GM12878 (cell line): ENCODE results near the gene USP47. TPM values are rescaled to one million over a fixed set of nuclear protein-coding genes. Genes with fewer than 3 reads are reported as not detected.

Experiments
- ATAC-seq: fragments of 200-7000 bp; cut with Tn5 transposase; 3 replicates; pipeline ENCODE4 v1.9.1; 2020; ENCODE audit warnings: mild to moderate bottlenecking, moderate library complexity
- BruUV-seq: library from RNA; stranded (reverse); fragments of 400-500 nt; replicated peaks from 2 replicates; lab custom pipeline; 2021; lab: Mats Ljungman, UMichigan
- CTCF ChIA-PET: fragments of 300-600 bp; sonication (Branson Sonifier 250); formaldehyde crosslinking; extraction: SDS; loops from one replicate; lab custom pipeline; 2021; ENCODE audit warnings: inconsistent platforms; lab: Yijun Ruan, JAX
- POLR2A ChIA-PET: fragments of 350-600 bp; formaldehyde crosslinking; extraction: SDS; loops from one replicate; lab custom pipeline; 2021; ENCODE audit warnings: inconsistent platforms; lab: Charles Lee
- RAD21 ChIA-PET: fragments of 300-600 bp; sonication (Branson Sonifier 250); formaldehyde crosslinking; loops from one replicate; lab custom pipeline; 2023; ENCODE audit warnings: antibody characterized with exemption; ENCODE audit not compliant: unreplicated experiment; lab: Charles Lee
- SMC1A ChIA-PET: fragments of 300-600 bp; sonication (Branson Sonifier 250); formaldehyde crosslinking; loops from one replicate; lab custom pipeline; 2023; ENCODE audit not compliant: unreplicated experiment, uncharacterized antibody; lab: Charles Lee
- DNase-seq: peaks from one replicate; pipeline ENCODE4 v3.0.0-alpha.2; 2011; ENCODE audit warnings: low read depth, low spot score
- FAIRE-seq: peaks from 3 replicates; lab custom pipeline; 2011; peaks lifted over from hg19 to GRCh38; lab: Jason Lieb, UNC
- H2AFZ ChIP-seq: 2 replicates; pipeline ENCODE4 v1.6.0; 2011; ENCODE audit warnings: low read depth, low read length, control low read depth; ENCODE audit not compliant: control insufficient read depth
- H3K27ac ChIP-seq: 2 replicates; pipeline ENCODE4 v1.5.1; 2011; ENCODE audit warnings: control low read depth; ENCODE audit not compliant: control insufficient read depth, insufficient read depth
- H3K27me3 ChIP-seq, 2 experiments: replicated peaks in 1 of 2; 2 replicates each; pipeline versions ENCODE4 v1.6.0 to v1.6.1; 2011; ENCODE audit warnings: low read length in 1 of 2; ENCODE audit not compliant: control insufficient read depth in 2 of 2, insufficient read depth in 2 of 2
- H3K36me3 ChIP-seq, 2 experiments: 2 replicates each; pipeline ENCODE4 v1.5.1; 2011; ENCODE audit warnings: low read length in 1 of 2; ENCODE audit not compliant: control insufficient read depth in 2 of 2, insufficient read depth in 2 of 2
- H3K4me1 ChIP-seq: 2 replicates; pipeline ENCODE4 v1.6.1; 2011; ENCODE audit warnings: mild to moderate bottlenecking, low read length, moderate library complexity, mixed read lengths; ENCODE audit not compliant: control insufficient read depth, insufficient read depth
- H3K4me2 ChIP-seq: 2 replicates; pipeline ENCODE4 v1.6.0; 2011; ENCODE audit warnings: control low read depth; ENCODE audit not compliant: control insufficient read depth, insufficient read depth
- H3K4me3 ChIP-seq: fragments of 200-600 bp; sonication (generic); 2 replicates; pipeline ENCODE4 v1.5.1; 2016
- H3K79me2 ChIP-seq: 2 replicates; pipeline ENCODE4 v1.6.0; 2011; ENCODE audit warnings: low read length; ENCODE audit not compliant: control insufficient read depth, insufficient read depth
- H3K9ac ChIP-seq: 2 replicates; pipeline ENCODE4 v1.8.0; 2011; ENCODE audit warnings: low read length, control low read depth, mixed read lengths; ENCODE audit not compliant: control insufficient read depth, insufficient read depth
- H3K9me3 ChIP-seq: replicated peaks from 3 replicates; pipeline ENCODE4 v1.5.1; 2011; ENCODE audit warnings: mild to moderate bottlenecking, low read length; ENCODE audit not compliant: control insufficient read depth, insufficient read depth
- H4K20me1 ChIP-seq: 2 replicates; pipeline ENCODE4 v1.6.0; 2011; ENCODE audit not compliant: control insufficient read depth, insufficient read depth
- ASH2L ChIP-seq: fragments of 300-600, 200-600 bp; sonication (generic); IDR thresholded peaks from 2 replicates; pipeline ENCODE4 v1.6.1; 2017; ENCODE audit warnings: low read depth, mild to moderate bottlenecking, borderline replicate concordance
- ATF7 ChIP-seq: fragments of 450-650 bp; IDR thresholded peaks from 2 replicates; pipeline ENCODE4 v1.6.1; 2016; ENCODE audit warnings: low read depth, mild to moderate bottlenecking
- CEBPB ChIP-seq, 2 experiments: fragments of 150-350 bp in 1 of 2; IDR thresholded peaks; 2 replicates each; pipeline ENCODE4 v1.6.1; 2012 to 2014; ENCODE audit warnings: low read depth in 2 of 2, low read length in 2 of 2, borderline replicate concordance in 1 of 2, inconsistent platforms in 1 of 2
- CHD4 ChIP-seq: fragments of 200-600 bp; sonication (generic); IDR thresholded peaks from 2 replicates; pipeline ENCODE4 v1.6.1; 2016; ENCODE audit warnings: mild to moderate bottlenecking
- EED ChIP-seq: sonication (generic); IDR thresholded peaks from 2 replicates; pipeline ENCODE4 v1.6.1; 2016; ENCODE audit warnings: antibody characterized with exemption, low read depth
- HDAC2 ChIP-seq: fragments of 200-600 bp; sonication (generic); IDR thresholded peaks from 2 replicates; pipeline ENCODE4 v1.6.1; 2017
- IKZF2 ChIP-seq, 2 experiments: fragments of 450-650 bp; IDR thresholded peaks; 2 replicates each; pipeline ENCODE4 v1.6.1; 2017; ENCODE audit warnings: mild to moderate bottlenecking in 2 of 2, moderate library complexity in 2 of 2
- JUNB ChIP-seq: IDR thresholded peaks from 2 replicates; pipeline ENCODE4 v1.6.1; 2016; ENCODE audit warnings: antibody characterized with exemption, mild to moderate bottlenecking
- MTA2 ChIP-seq: fragments of 450-650 bp; IDR thresholded peaks from 2 replicates; pipeline ENCODE4 v1.6.1; 2016; ENCODE audit warnings: low read depth, mild to moderate bottlenecking, moderate library complexity
- PML ChIP-seq: IDR thresholded peaks from 2 replicates; pipeline ENCODE4 v1.6.1; 2012; ENCODE audit warnings: low read length, inconsistent platforms
- RELA ChIP-seq: fragments of 450-650 bp; IDR thresholded peaks from 2 replicates; pipeline ENCODE4 v1.8.0; 2014; ENCODE audit warnings: borderline replicate concordance; ENCODE audit not compliant: partially characterized antibody
- RFX5 ChIP-seq: IDR thresholded peaks from 2 replicates; pipeline ENCODE4 v1.6.1; 2011; ENCODE audit warnings: low read depth, low read length, improper control_type of control experiment
- STAT3 ChIP-seq: IDR thresholded peaks from 2 replicates; pipeline ENCODE4 v1.6.1; 2011; ENCODE audit warnings: low read depth, low read length, improper control_type of control experiment
- ZNF274 ChIP-seq: IDR thresholded peaks from one replicate; pipeline ENCODE4 v1.8.0; 2011; ENCODE audit not compliant: insufficient read length, insufficient read depth
- WGBS: methylation state at CpG from one replicate; pipeline ENCODE4 v1.1.6; 2016; ENCODE audit warnings: low lambda C conversion rate; ENCODE audit not compliant: insufficient replicate concordance, insufficient coverage; ENCODE audit errors: missing lambda C conversion rate; 5-methylcytosine and 5-hydroxymethylcytosine counted together
- in situ Hi-C: fragments of 300-500 bp; cut with MboI; formaldehyde crosslinking; loops from 9 replicates; pipeline ENCODE4 v1.14.3; 2018; ENCODE audit warnings: mixed read lengths
- intact Hi-C: fragments of 100-400 bp; cut with micrococcal nuclease; formaldehyde crosslinking; loops from one replicate; pipeline ENCODE4 v1.14.2; 2022; ENCODE audit not compliant: unreplicated experiment
- polyA plus RNA-seq, 11 experiments: library from polyadenylated mRNA; depleted of rRNA in 4 of 11; unstranded in 6 of 11; stranded (reverse) in 5 of 11; fragments of >200 nt; fragmentation: Nextera tagmentation in 4 of 11; fragmentation: Illumina TruSeq in 1 of 11; extraction: Ambion mirVana in 4 of 11; extraction: Trizol in 1 of 11; gene quantifications; 1 replicate in 1 of 11; 2 replicates in 10 of 11; pipeline versions ENCODE4 v1.2.1 to v1.2.3, GENCODE V29; 2011 to 2016; ENCODE audit warnings: inconsistent platforms in 2 of 11, missing spikeins in 2 of 11, low read depth in 1 of 11
- total RNA-seq, 4 experiments: library from RNA; depleted of rRNA in 3 of 4; stranded (reverse); fragments of >200 nt in 3 of 4; fragmentation: Illumina TruSeq in 1 of 4; extraction: Trizol in 1 of 4; gene quantifications; 2 replicates each; pipeline versions ENCODE4 v1.2.1 to v1.2.3, GENCODE V29; 2013 to 2021
- TF ChIP-seq, protein P1 (sequence below): fragments of 450-650 bp; IDR thresholded peaks from 2 replicates; pipeline ENCODE4 v1.6.1; 2017; ENCODE audit warnings: low read depth, mild to moderate bottlenecking, moderate library complexity
- TF ChIP-seq, protein P2 (sequence below): fragments of 450-650 bp; IDR thresholded peaks from 2 replicates; pipeline ENCODE4 v1.6.1; 2014; ENCODE audit warnings: mild to moderate bottlenecking
- TF ChIP-seq, protein P3 (sequence below): IDR thresholded peaks from 2 replicates; pipeline ENCODE4 v1.6.1; 2012; ENCODE audit warnings: low read depth, low read length, improper control_type of control experiment

The USP47 gene
- total and polyA plus RNA-seq, 10 of the 15 experiments (the other 5 are each of a cell fraction or from before 2014, with no cell fraction given), result 13.9 to 54.0 (median 31.6) TPM

DNA sequence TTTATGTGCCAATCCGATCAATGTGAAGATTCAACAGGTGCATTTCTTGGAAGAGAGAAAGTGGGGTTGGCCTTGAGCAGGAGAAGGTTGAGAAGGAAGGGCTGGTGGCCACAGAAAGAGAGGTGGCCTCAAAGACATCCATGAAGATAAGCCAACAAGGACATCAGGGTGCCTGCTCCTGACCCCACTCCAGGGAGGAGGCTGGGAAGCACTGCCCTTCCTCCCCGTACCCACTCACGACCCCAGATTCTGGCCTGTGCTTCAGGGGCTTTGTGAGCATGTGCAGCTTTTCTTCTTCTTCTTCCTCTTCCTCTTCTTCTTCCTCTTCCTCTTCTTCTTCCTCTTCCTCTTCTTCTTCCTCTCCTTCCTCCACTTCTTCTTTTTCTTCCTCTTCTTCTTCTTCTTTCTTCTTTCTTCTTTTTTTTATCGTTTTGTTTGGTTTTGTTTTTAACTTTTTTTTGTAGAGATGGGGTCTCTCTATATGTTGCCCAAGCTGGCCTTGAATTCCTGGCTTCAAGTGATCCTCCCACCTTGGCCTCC, 136.4 kb downstream of the USP47 start:
- peaks cover 0 to 1% of the 10 kb centered on the region in 2 experiments; a peak in 1 of 4 replicates for H3K27me3 ChIP-seq
- ChIA-PET SMC1A (no interaction called here), RAD21 (no interaction called here), CTCF (interaction anchor here (1.5 kb wide), 1 partner anchor 46 kb away, joined by 3 read pairs; no protein-coding TSS in a partner anchor), POLR2A (no interaction called here)
- no peak overlapping the region for H3K4me3 ChIP-seq
- FAIRE-seq (no peak), ATAC-seq (no peak), DNase-seq (no peak)
- H2AFZ ChIP-seq, result no peak overlapping the region
- TF ChIP-seq STAT3 (no peak), ZNF274 (no peak), RELA (no peak), CHD4 (no peak), EED (no peak), MTA2 (no peak), ASH2L (no peak), JUNB (no peak), IKZF2 (IDR thresholded peaks at IDR 0.05) (no peak), CEBPB (IDR thresholded peaks at IDR 0.05; ENCODE audit: borderline replicate concordance in 1 of 2, low read depth in 2 of 2, low read length in 2 of 2) (no peak), PML (no peak), ATF7 (no peak), RFX5 (no peak), HDAC2 (no peak)
- TF ChIP-seq, protein P1, sequence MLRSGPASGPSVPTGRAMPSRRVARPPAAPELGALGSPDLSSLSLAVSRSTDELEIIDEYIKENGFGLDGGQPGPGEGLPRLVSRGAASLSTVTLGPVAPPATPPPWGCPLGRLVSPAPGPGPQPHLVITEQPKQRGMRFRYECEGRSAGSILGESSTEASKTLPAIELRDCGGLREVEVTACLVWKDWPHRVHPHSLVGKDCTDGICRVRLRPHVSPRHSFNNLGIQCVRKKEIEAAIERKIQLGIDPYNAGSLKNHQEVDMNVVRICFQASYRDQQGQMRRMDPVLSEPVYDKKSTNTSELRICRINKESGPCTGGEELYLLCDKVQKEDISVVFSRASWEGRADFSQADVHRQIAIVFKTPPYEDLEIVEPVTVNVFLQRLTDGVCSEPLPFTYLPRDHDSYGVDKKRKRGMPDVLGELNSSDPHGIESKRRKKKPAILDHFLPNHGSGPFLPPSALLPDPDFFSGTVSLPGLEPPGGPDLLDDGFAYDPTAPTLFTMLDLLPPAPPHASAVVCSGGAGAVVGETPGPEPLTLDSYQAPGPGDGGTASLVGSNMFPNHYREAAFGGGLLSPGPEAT, result no peak
- TF ChIP-seq, protein P2, sequence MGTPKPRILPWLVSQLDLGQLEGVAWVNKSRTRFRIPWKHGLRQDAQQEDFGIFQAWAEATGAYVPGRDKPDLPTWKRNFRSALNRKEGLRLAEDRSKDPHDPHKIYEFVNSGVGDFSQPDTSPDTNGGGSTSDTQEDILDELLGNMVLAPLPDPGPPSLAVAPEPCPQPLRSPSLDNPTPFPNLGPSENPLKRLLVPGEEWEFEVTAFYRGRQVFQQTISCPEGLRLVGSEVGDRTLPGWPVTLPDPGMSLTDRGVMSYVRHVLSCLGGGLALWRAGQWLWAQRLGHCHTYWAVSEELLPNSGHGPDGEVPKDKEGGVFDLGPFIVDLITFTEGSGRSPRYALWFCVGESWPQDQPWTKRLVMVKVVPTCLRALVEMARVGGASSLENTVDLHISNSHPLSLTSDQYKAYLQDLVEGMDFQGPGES, result no peak
- TF ChIP-seq, protein P3, sequence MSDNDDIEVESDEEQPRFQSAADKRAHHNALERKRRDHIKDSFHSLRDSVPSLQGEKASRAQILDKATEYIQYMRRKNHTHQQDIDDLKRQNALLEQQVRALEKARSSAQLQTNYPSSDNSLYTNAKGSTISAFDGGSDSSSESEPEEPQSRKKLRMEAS, result no peak
- no peak overlapping the region for H3K9ac ChIP-seq
- H3K9me3 ChIP-seq, result no peaks in the 10 kb centered on the region
- BruUV-seq, result no TSS peak
- in situ Hi-C loops, result no loop called here
- H3K4me1 ChIP-seq, result no peaks in the 10 kb centered on the region
- intact Hi-C loops, result no loop called here
- H3K27ac ChIP-seq, result no peak overlapping the region
- no peaks in the 10 kb centered on the region for H3K36me3 ChIP-seq
- no peak overlapping the region for H3K4me2 ChIP-seq
- no peaks in the 10 kb centered on the region for H4K20me1 ChIP-seq
- no peaks in the 10 kb centered on the region for H3K79me2 ChIP-seq
- WGBS, result 15% methylated on average over 4 of the region's 4 CpGs
